A549 (cell line): Measurements from ENCODE around the gene TRMO. TPM values are rescaled to one million over a fixed set of nuclear protein-coding genes. Genes with fewer than 3 reads are reported as not detected.

ENCODE experiments used
- ATAC-seq, 2 experiments: fragments of 200-7000 bp in 1 of 2; fragments of >200 bp in 1 of 2; cut with Nextera tagmentation in 1 of 2; cut with Tn5 transposase in 1 of 2; 3 replicates each; pipeline versions ENCODE4 v1.8.0 to v1.9.1; 2018 to 2020; ENCODE audit warnings: mild to moderate bottlenecking in 1 of 2, moderate library complexity in 1 of 2
- CTCF ChIA-PET: fragments of 300-600 bp; sonication (Branson Sonifier 250); formaldehyde crosslinking; extraction: SDS; loops from one replicate; lab custom pipeline; 2021; ENCODE audit warnings: antibody characterized with exemption, inconsistent platforms; lab: Yijun Ruan, JAX
- POLR2A ChIA-PET: fragments of 350-600 bp; formaldehyde crosslinking; extraction: SDS; loops from one replicate; lab custom pipeline; 2021; ENCODE audit warnings: antibody characterized with exemption, inconsistent platforms; lab: Yijun Ruan, JAX
- DNase-seq, 2 experiments: peaks; one replicate each; pipeline versions ENCODE4 v3.0.0 to v3.0.0-alpha.2; 2011 to 2016; ENCODE audit warnings: low read depth in 1 of 2, low spot score in 1 of 2
- FAIRE-seq: peaks from 2 replicates; lab custom pipeline; 2011; peaks lifted over from hg19 to GRCh38; lab: Jason Lieb, UNC
- H3K27ac ChIP-seq, 2 experiments: fragments of >200 bp; sonication (Bioruptor Twin); formaldehyde crosslinking; 3 replicates each; pipeline ENCODE4 v1.5.1; 2016 to 2017
- H3K4me1 ChIP-seq: fragments of >200 bp; sonication (Bioruptor Twin); formaldehyde crosslinking; 3 replicates; pipeline ENCODE4 v1.6.1; 2016
- H3K4me2 ChIP-seq: fragments of >200 bp; sonication (Bioruptor Twin); formaldehyde crosslinking; 3 replicates; pipeline ENCODE4 v1.6.1; 2016
- H3K4me3 ChIP-seq: fragments of >200 bp; sonication (Bioruptor Twin); formaldehyde crosslinking; 3 replicates; pipeline ENCODE4 v1.5.1; 2016
- H3K9me3 ChIP-seq: fragments of >200 bp; sonication (Bioruptor Twin); formaldehyde crosslinking; 3 replicates; pipeline ENCODE4 v1.6.1; 2016
- BHLHE40 ChIP-seq: IDR thresholded peaks from 2 replicates; pipeline ENCODE4 v1.6.1; 2012; ENCODE audit warnings: low read depth, low read length, inconsistent platforms
- CBX2 ChIP-seq: fragments of 200-600 bp; sonication (generic); IDR thresholded peaks from 2 replicates; pipeline ENCODE4 v1.6.1; 2016; ENCODE audit warnings: low read depth, mild to moderate bottlenecking, borderline replicate concordance
- CBX8 ChIP-seq: fragments of 200-600 bp; sonication (generic); IDR thresholded peaks from 2 replicates; pipeline ENCODE4 v1.6.1; 2016
- CEBPB ChIP-seq, 2 experiments: fragments of >200 bp in 1 of 2; sonication (Bioruptor Twin) in 1 of 2; formaldehyde crosslinking in 1 of 2; IDR thresholded peaks; 2 replicates each; pipeline ENCODE4 v1.6.1; 2012 to 2016
- CHD2 ChIP-seq: fragments of 150-350 bp; IDR thresholded peaks from 2 replicates; pipeline ENCODE4 v1.6.1; 2014; ENCODE audit warnings: low read length; ENCODE audit not compliant: partially characterized antibody
- EHF ChIP-seq: fragments of 250-450 bp; sonication (Bioruptor Pico); IDR thresholded peaks from 2 replicates; pipeline ENCODE4 v1.5.0; 2020; ENCODE audit warnings: mild to moderate bottlenecking
- EHMT2 ChIP-seq: fragments of 200-600 bp; sonication (generic); IDR thresholded peaks from 2 replicates; pipeline ENCODE4 v1.6.1; 2016; ENCODE audit warnings: antibody characterized with exemption, low read depth, mild to moderate bottlenecking, moderate library complexity
- EP300 ChIP-seq, 2 experiments: fragments of >200 bp; sonication (Bioruptor Twin); formaldehyde crosslinking; IDR thresholded peaks; 2 replicates in 1 of 2; 3 replicates in 1 of 2; pipeline ENCODE4 v1.6.1; 2016 to 2017
- FOSL2 ChIP-seq, 2 experiments: fragments of 450-650 bp in 1 of 2; fragments of >200 bp in 1 of 2; sonication (Bioruptor Twin) in 1 of 2; formaldehyde crosslinking; IDR thresholded peaks; 2 replicates each; pipeline versions ENCODE4 v1.5.0 to v1.6.1; 2016 to 2020; ENCODE audit warnings: mild to moderate bottlenecking in 1 of 2, moderate library complexity in 1 of 2
- HOXB5 ChIP-seq: fragments of 250-450 bp; sonication (Bioruptor Pico); IDR thresholded peaks from 2 replicates; pipeline ENCODE4 v1.5.0; 2020; ENCODE audit warnings: mild to moderate bottlenecking, moderate library complexity
- JUN ChIP-seq, 2 experiments: fragments of >200 bp; sonication (Bioruptor Twin); formaldehyde crosslinking; IDR thresholded peaks; 2 replicates in 1 of 2; 3 replicates in 1 of 2; pipeline ENCODE4 v1.6.1; 2016 to 2017
- JUNB ChIP-seq: fragments of >200 bp; sonication (Bioruptor Twin); formaldehyde crosslinking; IDR thresholded peaks from 2 replicates; pipeline ENCODE4 v1.6.1; 2016
- KDM1A ChIP-seq: fragments of 200-600 bp; sonication (generic); IDR thresholded peaks from 2 replicates; pipeline ENCODE4 v1.6.1; 2016; ENCODE audit warnings: low read depth, mild to moderate bottlenecking
- MAFK ChIP-seq: fragments of 450-650 bp; IDR thresholded peaks from 2 replicates; pipeline ENCODE4 v1.6.1; 2014; ENCODE audit not compliant: partially characterized antibody
- POLR2A ChIP-seq: IDR thresholded peaks from 2 replicates; pipeline ENCODE4 v1.6.1; 2012; ENCODE audit warnings: mild to moderate bottlenecking, low read length
- POLR2AphosphoS2 ChIP-seq: conservative IDR thresholded peaks from 2 replicates; pipeline ENCODE4 v1.6.1; 2012; ENCODE audit warnings: low read length, improper control_type of control experiment, inconsistent platforms
- SREBF2 ChIP-seq: fragments of 450-650 bp; IDR thresholded peaks from 2 replicates; pipeline ENCODE4 v1.6.1; 2014; ENCODE audit warnings: mild to moderate bottlenecking, moderate library complexity
- ZNF302 ChIP-seq: fragments of 250-450 bp; sonication (Bioruptor Pico); IDR thresholded peaks from 2 replicates; pipeline ENCODE4 v1.9.0; 2021; ENCODE audit warnings: inconsistent platforms, mild to moderate bottlenecking, moderate library complexity
- WGBS: methylation state at CpG from one replicate; pipeline ENCODE4 v1.1.6; 2017; ENCODE audit errors: missing lambda C conversion rate; 5-methylcytosine and 5-hydroxymethylcytosine counted together
- polyA plus RNA-seq, 4 experiments: library from polyadenylated mRNA; depleted of rRNA in 3 of 4; stranded (reverse); fragments of >200 nt; fragmentation: RNase III in 1 of 4; extraction: RNeasy Plus Mini Kit Qiagen cat#74134 plus additional on column Dnase treatment in 1 of 4; gene quantifications; 2 replicates in 3 of 4; 3 replicates in 1 of 4; pipeline ENCODE4 v1.2.3, GENCODE V29; 2011 to 2017
- TF ChIP-seq, protein P1 (sequence below): fragments of 200-600 bp; sonication (generic); IDR thresholded peaks from 2 replicates; pipeline ENCODE4 v1.6.1; 2016; ENCODE audit warnings: antibody characterized with exemption, mild to moderate bottlenecking, moderate library complexity
- TF ChIP-seq, protein P2 (sequence below): fragments of >200 bp; sonication (Bioruptor Twin); formaldehyde crosslinking; IDR thresholded peaks from 2 replicates; pipeline ENCODE4 v1.6.1; 2016
- TF ChIP-seq, protein P3 (sequence below): IDR thresholded peaks from 2 replicates; pipeline ENCODE4 v1.6.1; 2012; ENCODE audit warnings: low read depth, borderline replicate concordance
- TF ChIP-seq, protein P4 (sequence below): fragments of 250-450 bp; sonication (Bioruptor Pico); IDR thresholded peaks from 2 replicates; pipeline ENCODE4 v1.5.0; 2021; ENCODE audit warnings: mild to moderate bottlenecking, moderate library complexity, borderline replicate concordance
- TF ChIP-seq, protein P5 (sequence below): fragments of 250-450 bp; sonication (Bioruptor Pico); IDR thresholded peaks from 2 replicates; pipeline ENCODE4 v1.5.0; 2020; ENCODE audit warnings: low read depth, mild to moderate bottlenecking, moderate library complexity
- TF ChIP-seq, protein P6 (sequence below): fragments of >200 bp; sonication (Bioruptor Twin); formaldehyde crosslinking; IDR thresholded peaks from 3 replicates; pipeline ENCODE4 v1.6.1; 2016
- TF ChIP-seq, protein P7 (sequence below): fragments of 450-650 bp; IDR thresholded peaks from 2 replicates; pipeline ENCODE4 v1.6.1; 2014; ENCODE audit warnings: antibody characterized with exemption

TRMO gene
- polyA plus RNA-seq, 2 of the 4 experiments (the other 2 are of a cell fraction): 12.0 to 18.8 TPM

DNA sequence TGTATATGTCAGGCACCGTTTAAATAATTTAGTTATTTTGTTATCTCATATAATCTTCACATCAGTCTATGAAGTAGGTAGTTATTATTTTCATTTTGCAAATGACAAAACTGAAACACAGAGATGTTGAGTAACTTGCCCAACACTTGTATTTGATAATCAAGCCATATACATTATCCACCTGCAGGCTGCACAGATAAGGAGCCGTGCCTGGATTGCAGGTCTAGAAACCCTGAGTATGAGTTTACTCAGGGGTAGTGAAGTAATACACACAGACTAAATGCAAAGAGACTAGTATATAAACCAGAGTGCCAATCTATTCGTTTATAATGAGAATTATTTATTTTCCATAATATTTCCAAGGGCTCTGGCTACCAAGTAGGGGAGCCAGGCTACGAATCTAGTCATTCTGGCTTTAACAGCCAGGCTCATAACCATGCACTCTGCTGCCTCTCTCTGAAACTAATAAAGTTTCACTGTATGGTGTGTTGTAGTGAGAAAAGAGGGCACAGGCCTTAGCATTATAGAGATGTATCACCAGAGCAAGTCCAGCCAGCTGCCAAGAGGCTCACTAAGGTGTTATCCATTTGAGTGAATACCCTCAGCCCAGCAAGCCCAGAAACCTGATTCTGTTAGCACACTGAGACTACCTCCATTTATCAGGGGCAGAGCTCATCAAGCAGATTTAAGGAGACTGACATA lies 11.1 kb upstream of the TRMO start (continued):
- TF ChIP-seq, protein P1, sequence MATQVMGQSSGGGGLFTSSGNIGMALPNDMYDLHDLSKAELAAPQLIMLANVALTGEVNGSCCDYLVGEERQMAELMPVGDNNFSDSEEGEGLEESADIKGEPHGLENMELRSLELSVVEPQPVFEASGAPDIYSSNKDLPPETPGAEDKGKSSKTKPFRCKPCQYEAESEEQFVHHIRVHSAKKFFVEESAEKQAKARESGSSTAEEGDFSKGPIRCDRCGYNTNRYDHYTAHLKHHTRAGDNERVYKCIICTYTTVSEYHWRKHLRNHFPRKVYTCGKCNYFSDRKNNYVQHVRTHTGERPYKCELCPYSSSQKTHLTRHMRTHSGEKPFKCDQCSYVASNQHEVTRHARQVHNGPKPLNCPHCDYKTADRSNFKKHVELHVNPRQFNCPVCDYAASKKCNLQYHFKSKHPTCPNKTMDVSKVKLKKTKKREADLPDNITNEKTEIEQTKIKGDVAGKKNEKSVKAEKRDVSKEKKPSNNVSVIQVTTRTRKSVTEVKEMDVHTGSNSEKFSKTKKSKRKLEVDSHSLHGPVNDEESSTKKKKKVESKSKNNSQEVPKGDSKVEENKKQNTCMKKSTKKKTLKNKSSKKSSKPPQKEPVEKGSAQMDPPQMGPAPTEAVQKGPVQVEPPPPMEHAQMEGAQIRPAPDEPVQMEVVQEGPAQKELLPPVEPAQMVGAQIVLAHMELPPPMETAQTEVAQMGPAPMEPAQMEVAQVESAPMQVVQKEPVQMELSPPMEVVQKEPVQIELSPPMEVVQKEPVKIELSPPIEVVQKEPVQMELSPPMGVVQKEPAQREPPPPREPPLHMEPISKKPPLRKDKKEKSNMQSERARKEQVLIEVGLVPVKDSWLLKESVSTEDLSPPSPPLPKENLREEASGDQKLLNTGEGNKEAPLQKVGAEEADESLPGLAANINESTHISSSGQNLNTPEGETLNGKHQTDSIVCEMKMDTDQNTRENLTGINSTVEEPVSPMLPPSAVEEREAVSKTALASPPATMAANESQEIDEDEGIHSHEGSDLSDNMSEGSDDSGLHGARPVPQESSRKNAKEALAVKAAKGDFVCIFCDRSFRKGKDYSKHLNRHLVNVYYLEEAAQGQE: no peak
- TF ChIP-seq, protein P2, sequence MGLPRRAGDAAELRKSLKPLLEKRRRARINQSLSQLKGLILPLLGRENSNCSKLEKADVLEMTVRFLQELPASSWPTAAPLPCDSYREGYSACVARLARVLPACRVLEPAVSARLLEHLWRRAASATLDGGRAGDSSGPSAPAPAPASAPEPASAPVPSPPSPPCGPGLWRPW: no peak
- TF ChIP-seq, protein P3, sequence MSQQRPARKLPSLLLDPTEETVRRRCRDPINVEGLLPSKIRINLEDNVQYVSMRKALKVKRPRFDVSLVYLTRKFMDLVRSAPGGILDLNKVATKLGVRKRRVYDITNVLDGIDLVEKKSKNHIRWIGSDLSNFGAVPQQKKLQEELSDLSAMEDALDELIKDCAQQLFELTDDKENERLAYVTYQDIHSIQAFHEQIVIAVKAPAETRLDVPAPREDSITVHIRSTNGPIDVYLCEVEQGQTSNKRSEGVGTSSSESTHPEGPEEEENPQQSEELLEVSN: no peak
- TF ChIP-seq, protein P4, sequence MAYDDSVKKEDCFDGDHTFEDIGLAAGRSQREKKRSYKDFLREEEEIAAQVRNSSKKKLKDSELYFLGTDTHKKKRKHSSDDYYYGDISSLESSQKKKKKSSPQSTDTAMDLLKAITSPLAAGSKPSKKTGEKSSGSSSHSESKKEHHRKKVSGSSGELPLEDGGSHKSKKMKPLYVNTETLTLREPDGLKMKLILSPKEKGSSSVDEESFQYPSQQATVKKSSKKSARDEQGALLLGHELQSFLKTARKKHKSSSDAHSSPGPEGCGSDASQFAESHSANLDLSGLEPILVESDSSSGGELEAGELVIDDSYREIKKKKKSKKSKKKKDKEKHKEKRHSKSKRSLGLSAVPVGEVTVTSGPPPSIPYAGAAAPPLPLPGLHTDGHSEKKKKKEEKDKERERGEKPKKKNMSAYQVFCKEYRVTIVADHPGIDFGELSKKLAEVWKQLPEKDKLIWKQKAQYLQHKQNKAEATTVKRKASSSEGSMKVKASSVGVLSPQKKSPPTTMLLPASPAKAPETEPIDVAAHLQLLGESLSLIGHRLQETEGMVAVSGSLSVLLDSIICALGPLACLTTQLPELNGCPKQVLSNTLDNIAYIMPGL (CRISPR knock-in tag): no peak
- TF ChIP-seq SREBF2 (no peak), EP300 (IDR thresholded peaks at IDR 0.05) (no peak)

DNA sequence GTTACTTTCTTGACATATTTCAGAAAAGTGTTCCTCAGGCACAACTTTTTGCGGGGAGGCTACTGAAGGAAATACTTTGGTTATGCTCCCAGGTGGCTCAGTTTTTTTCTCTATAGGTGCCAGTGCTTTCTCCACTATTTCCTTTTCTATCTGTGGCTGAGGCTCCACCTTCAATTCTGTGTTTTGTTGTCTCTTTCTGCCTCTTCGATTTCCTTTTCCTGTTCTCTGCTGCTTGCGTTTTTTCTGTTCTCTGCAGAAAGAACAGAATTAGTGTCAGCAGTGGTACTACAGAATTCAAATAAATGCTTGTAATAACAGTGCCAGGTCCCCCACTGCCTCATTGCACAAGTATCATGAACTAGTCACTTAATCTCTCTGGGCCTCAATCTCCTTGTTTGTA lies 8.7 kb upstream of the TRMO start:
- no peaks in the 10 kb centered on the region for H3K4me1 ChIP-seq
- CTCF ChIA-PET: interaction anchor here (1.1 kb wide), 1 partner anchor 106 kb away, joined by 3 read pairs; no protein-coding TSS in a partner anchor
- H3K27ac ChIP-seq: no peak overlapping the region
- H3K9me3 ChIP-seq: no peaks in the 10 kb centered on the region
- FAIRE-seq (no peak), DNase-seq (no peak)
- TF ChIP-seq, protein P5, sequence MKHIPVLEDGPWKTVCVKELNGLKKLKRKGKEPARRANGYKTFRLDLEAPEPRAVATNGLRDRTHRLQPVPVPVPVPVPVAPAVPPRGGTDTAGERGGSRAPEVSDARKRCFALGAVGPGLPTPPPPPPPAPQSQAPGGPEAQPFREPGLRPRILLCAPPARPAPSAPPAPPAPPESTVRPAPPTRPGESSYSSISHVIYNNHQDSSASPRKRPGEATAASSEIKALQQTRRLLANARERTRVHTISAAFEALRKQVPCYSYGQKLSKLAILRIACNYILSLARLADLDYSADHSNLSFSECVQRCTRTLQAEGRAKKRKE (CRISPR knock-in tag): no peak
- TF ChIP-seq JUNB (no peak), JUN (IDR thresholded peaks at IDR 0.05) (no peak), CBX8 (no peak), EHMT2 (no peak), CBX2 (no peak)
- TF ChIP-seq, all 56 proteins: peak for 0
- Histone ChIP-seq H3K4me2 (no peak overlapping the region), H3K4me3 (no peak overlapping the region)
- ATAC-seq: no peak
- POLR2A ChIA-PET: no interaction called here
- 17% methylated on average over 3 of the region's 3 CpGs for WGBS

DNA sequence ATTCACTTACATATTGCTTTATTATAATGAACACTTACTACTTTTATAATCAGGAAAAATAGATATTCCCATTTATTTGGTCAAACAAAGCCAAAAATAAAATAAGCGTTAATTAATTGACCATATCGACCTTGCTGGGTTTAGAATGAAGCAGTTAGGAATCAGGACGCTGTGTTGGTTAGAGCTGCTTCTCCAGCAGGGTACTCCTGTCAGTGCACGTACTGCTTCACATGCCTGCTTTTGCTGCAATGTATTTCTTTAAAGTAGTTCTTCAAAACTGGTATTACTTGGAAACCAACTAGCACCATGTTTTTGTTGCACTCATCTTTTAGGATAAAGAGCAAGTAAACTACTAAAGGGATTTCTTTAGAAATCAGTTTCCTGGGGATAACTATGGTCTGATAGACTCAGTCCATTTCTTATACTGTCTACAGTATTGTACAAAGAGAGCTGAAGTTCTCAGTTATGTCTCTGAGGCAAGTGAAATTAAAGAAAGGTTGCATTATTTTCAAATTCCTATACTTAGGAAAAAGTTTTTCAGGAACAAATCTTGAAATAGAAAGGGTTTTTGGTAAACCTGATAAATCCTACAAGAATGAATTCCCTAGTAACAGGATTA lies 6.8 kb upstream of the TRMO start:
- ChIA-PET CTCF (interaction anchor here (0.9 to 1.6 kb wide), 3 partner anchors 25 to 36 kb away, joined by 3 read pairs; no protein-coding TSS in a partner anchor), POLR2A (no interaction called here)
- Histone ChIP-seq H3K27ac (no peak overlapping the region), H3K9me3 (no peaks in the 10 kb centered on the region), H3K4me2 (no peak overlapping the region), H3K4me3 (no peak overlapping the region), H3K4me1 (no peaks in the 10 kb centered on the region)
- ATAC-seq (0 out of 6 replicates have a peak, but pooled peaks of 1 of the 2 experiments have one; percentile 34), DNase-seq (no peak), FAIRE-seq (no peak)
- 32% methylated on average over 4 of the region's 4 CpGs for WGBS
- TF ChIP-seq SREBF2: no peak
- TF ChIP-seq, protein P6, sequence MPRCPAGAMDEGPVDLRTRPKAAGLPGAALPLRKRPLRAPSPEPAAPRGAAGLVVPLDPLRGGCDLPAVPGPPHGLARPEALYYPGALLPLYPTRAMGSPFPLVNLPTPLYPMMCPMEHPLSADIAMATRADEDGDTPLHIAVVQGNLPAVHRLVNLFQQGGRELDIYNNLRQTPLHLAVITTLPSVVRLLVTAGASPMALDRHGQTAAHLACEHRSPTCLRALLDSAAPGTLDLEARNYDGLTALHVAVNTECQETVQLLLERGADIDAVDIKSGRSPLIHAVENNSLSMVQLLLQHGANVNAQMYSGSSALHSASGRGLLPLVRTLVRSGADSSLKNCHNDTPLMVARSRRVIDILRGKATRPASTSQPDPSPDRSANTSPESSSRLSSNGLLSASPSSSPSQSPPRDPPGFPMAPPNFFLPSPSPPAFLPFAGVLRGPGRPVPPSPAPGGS: no peak
- TF ChIP-seq POLR2A: no peak
- TF ChIP-seq FOSL2 (IDR thresholded peaks at IDR 0.05): no peak
- TF ChIP-seq FOSL2 (CRISPR knock-in tag; IDR thresholded peaks at IDR 0.05): no peak
- no peak for TF ChIP-seq KDM1A
- no peak for TF ChIP-seq EP300 (IDR thresholded peaks at IDR 0.05)
- TF ChIP-seq HOXB5: no peak
- TF ChIP-seq CHD2: no peak
- TF ChIP-seq BHLHE40: no peak
- no peak for TF ChIP-seq CEBPB (IDR thresholded peaks at IDR 0.05)
- no peak for TF ChIP-seq ZNF302 (CRISPR knock-in tag)
- TF ChIP-seq, protein P7, sequence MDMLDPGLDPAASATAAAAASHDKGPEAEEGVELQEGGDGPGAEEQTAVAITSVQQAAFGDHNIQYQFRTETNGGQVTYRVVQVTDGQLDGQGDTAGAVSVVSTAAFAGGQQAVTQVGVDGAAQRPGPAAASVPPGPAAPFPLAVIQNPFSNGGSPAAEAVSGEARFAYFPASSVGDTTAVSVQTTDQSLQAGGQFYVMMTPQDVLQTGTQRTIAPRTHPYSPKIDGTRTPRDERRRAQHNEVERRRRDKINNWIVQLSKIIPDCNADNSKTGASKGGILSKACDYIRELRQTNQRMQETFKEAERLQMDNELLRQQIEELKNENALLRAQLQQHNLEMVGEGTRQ: no peak
- no peak for TF ChIP-seq POLR2AphosphoS2
- TF ChIP-seq MAFK: no peak
- no peak for TF ChIP-seq EHF (CRISPR knock-in tag)
